ENCODE data around the gene DLGAP1.

The DLGAP1 gene

GRCh38 chr18:4430836-4431235 lies 24.3 kb downstream of the DLGAP1 start (continued):
- no peak for TF ChIP-seq ZNF76 (tag by site-specific recombination; IDR thresholded peaks at IDR 0.05; ENCODE audit: borderline replicate concordance, low read depth)
- no peak for TF ChIP-seq FEZF1 (tag by site-specific recombination; IDR thresholded peaks at IDR 0.05)
- TF ChIP-seq ZNF660 (tag by site-specific recombination; IDR thresholded peaks at IDR 0.05): no peak
- TF ChIP-seq ZNF513 (tag by site-specific recombination; IDR thresholded peaks at IDR 0.05): no peak

GRCh38 chr18:4417714-4418113 lies 37.4 kb downstream of the DLGAP1 start:
- TF ChIP-seq ZBTB8A (tag by site-specific recombination; IDR thresholded peaks at IDR 0.05) (no peak), ZXDB (tag by site-specific recombination; IDR thresholded peaks at IDR 0.05) (no peak), ZNF10 (tag by site-specific recombination; IDR thresholded peaks at IDR 0.05) (no peak), ZSCAN4 (tag by site-specific recombination; IDR thresholded peaks at IDR 0.05) (no peak), EGR2 (tag by site-specific recombination; IDR thresholded peaks at IDR 0.05; ENCODE audit: low read depth) (no peak), ZNF449 (tag by site-specific recombination; IDR thresholded peaks at IDR 0.05) (no peak), GLIS2 (tag by site-specific recombination; IDR thresholded peaks at IDR 0.05) (no peak), ZNF146 (tag by site-specific recombination; IDR thresholded peaks at IDR 0.05) (no peak), ZNF76 (tag by site-specific recombination; IDR thresholded peaks at IDR 0.05; ENCODE audit: borderline replicate concordance, low read depth) (no peak), KLF10 (tag by site-specific recombination; IDR thresholded peaks at IDR 0.05) (no peak), ZNF513 (tag by site-specific recombination; IDR thresholded peaks at IDR 0.05) (no peak), SALL2 (tag by site-specific recombination; IDR thresholded peaks at IDR 0.05; ENCODE audit: borderline replicate concordance) (no peak), ZNF777 (tag by site-specific recombination; IDR thresholded peaks at IDR 0.05; ENCODE audit: borderline replicate concordance) (no peak), ZNF792 (tag by site-specific recombination; IDR thresholded peaks at IDR 0.05) (no peak)
- ChIA-PET CTCF (interaction anchor here (0.7 kb wide), 1 partner anchor 1010 kb away, joined by 3 read pairs; no protein-coding TSS in a partner anchor), POLR2A (no interaction called here)
- Histone ChIP-seq H3K36me3 (ENCODE audit: control insufficient read depth in 2 of 2, insufficient read depth in 1 of 2, low read length in 2 of 2) (no peaks in the 10 kb centered on the region), H3K9me3 (ENCODE audit: control insufficient read depth, insufficient read depth, low read depth, low read length) (no peaks in the 10 kb centered on the region), H3K27ac (ENCODE audit: extremely low read depth, low read depth, low read length) (no peak overlapping the region), H3K4me3 (ENCODE audit: low read depth, low read length) (no peak overlapping the region), H3K4me1 (ENCODE audit: control insufficient read depth, insufficient read depth, low read length) (no peaks in the 10 kb centered on the region)

GRCh38 chr18:4416976-4417375 lies 38.1 kb downstream of the DLGAP1 start:
- TF ChIP-seq ZXDB (tag by site-specific recombination; IDR thresholded peaks at IDR 0.05) (no peak), ZNF701 (tag by site-specific recombination; IDR thresholded peaks at IDR 0.05) (no peak), ZNF544 (tag by site-specific recombination; IDR thresholded peaks at IDR 0.05) (no peak), ZNF555 (tag by site-specific recombination; conservative IDR thresholded peaks at IDR 0.05) (no peak), ZNF16 (tag by site-specific recombination; IDR thresholded peaks at IDR 0.05; ENCODE audit: low read depth) (no peak), ZNF664 (tag by site-specific recombination; IDR thresholded peaks at IDR 0.05) (no peak), ZNF354C (tag by site-specific recombination; IDR thresholded peaks at IDR 0.05; ENCODE audit: borderline replicate concordance, low read depth) (no peak), ZNF132 (tag by site-specific recombination; IDR thresholded peaks at IDR 0.05; ENCODE audit: borderline replicate concordance) (no peak), ZNF211 (tag by site-specific recombination; IDR thresholded peaks at IDR 0.05; ENCODE audit: low read depth) (no peak), ZFP3 (tag by site-specific recombination; IDR thresholded peaks at IDR 0.05; ENCODE audit: low read depth) (no peak), ZBTB17 (tag by site-specific recombination; IDR thresholded peaks at IDR 0.05) (no peak)
- Histone ChIP-seq H3K27ac (ENCODE audit: extremely low read depth, low read depth, low read length) (no peak overlapping the region), H3K4me1 (ENCODE audit: control insufficient read depth, insufficient read depth, low read length) (no peaks in the 10 kb centered on the region), H3K4me3 (ENCODE audit: low read depth, low read length) (no peak overlapping the region), H3K9me3 (ENCODE audit: control insufficient read depth, insufficient read depth, low read depth, low read length) (no peaks in the 10 kb centered on the region), H3K36me3 (ENCODE audit: control insufficient read depth in 2 of 2, insufficient read depth in 1 of 2, low read length in 2 of 2) (no peaks in the 10 kb centered on the region)
- ChIA-PET CTCF (interaction anchor here (0.7 kb wide), 1 partner anchor 1010 kb away, joined by 3 read pairs; no protein-coding TSS in a partner anchor), POLR2A (no interaction called here)
